ENCODE measurements around the gene SLAMF1.

SLAMF1 gene

DNA sequence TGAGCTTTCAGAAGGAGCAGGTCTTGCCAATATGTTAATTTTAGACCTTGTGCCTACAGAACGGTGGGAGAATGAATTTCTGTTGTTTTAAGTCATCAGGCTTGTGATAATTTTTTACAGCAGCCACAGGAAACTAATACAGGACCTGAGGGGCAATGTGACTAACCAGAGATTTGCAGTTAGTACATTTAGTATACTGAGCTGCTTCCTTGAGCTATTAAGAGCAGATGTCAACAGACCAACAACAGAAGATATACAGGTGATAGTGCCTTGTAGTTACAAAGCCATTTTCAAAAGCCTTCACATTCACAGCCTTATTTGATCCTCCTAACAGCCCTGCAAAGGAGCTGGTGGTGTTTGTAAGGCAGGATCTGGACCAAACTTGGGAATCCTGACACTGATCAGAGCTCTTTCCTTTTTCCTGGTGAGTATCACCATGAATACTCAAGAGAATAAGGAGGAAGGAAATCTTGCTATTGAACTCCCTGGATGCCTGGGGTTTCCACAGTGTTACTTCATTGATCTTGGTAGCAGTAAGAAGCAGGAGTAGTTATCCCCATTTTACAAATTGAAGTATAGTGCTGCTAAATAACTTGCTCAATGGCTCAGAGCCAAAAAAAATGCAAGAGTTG lies 4.7 kb upstream of the SLAMF1 start:
- H3K9me3 ChIP-seq (ENCODE audit: control insufficient read depth in 2 of 2, low read length in 2 of 2): no peaks in the 10 kb centered on the region
- peaks cover 2% of the 10 kb centered on the region for H3K4me1 ChIP-seq (ENCODE audit: control insufficient read depth, insufficient read depth, low read length)
- no peak overlapping the region for H3K9ac ChIP-seq (ENCODE audit: low read length in 2 of 2)

DNA sequence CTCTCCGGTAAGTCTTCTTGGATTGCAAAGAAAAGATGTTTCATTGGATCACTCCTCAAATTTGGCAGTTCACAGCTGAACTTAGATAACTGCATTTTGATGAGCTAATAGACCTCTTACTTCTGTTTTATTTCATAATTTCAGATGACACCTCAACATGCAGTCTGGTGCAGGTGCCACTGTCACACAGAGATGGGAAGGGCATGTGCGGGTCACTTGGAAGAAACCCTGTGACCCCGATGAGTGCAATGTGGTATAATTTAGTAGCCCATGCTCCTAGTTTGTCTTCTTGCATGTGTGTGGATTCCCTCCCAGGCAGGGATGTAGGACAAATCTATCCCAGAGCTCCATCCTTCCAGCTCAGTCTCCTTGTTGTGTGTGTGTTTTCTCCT lies 481 bp upstream of the SLAMF1 start:
- H3K36me3 ChIP-seq (ENCODE audit: control insufficient read depth in 2 of 2, insufficient read depth in 2 of 2, low read length in 2 of 2): no peaks in the 10 kb centered on the region
- no peaks in the 10 kb centered on the region for H3K9me3 ChIP-seq (ENCODE audit: control insufficient read depth in 2 of 2, low read length in 2 of 2)
- H3K4me3 ChIP-seq (ENCODE audit: low read length in 2 of 2): no peak overlapping the region
- H3K27ac ChIP-seq (ENCODE audit: low read length): no peak overlapping the region
- no peak overlapping the region for H3K9ac ChIP-seq (ENCODE audit: low read length in 2 of 2)
- peaks cover 2% of the 10 kb centered on the region for H3K4me1 ChIP-seq (ENCODE audit: control insufficient read depth, insufficient read depth, low read length)
- H3K27me3 ChIP-seq (ENCODE audit: control insufficient read depth in 1 of 2, insufficient read depth in 2 of 2, low read length in 2 of 2): peaks cover 0 to 2% of the 10 kb centered on the region in 2 donors

More for the DNA sequence above, 4.7 kb upstream of the SLAMF1 start:
- Histone ChIP-seq H3K27ac (ENCODE audit: low read length) (no peak overlapping the region), H3K36me3 (ENCODE audit: control insufficient read depth in 2 of 2, insufficient read depth in 2 of 2, low read length in 2 of 2) (no peaks in the 10 kb centered on the region), H3K4me3 (ENCODE audit: low read length in 2 of 2) (no peak overlapping the region), H3K27me3 (ENCODE audit: control insufficient read depth in 1 of 2, insufficient read depth in 2 of 2, low read length in 2 of 2) (peaks cover 0 to 2% of the 10 kb centered on the region in 2 donors)

DNA sequence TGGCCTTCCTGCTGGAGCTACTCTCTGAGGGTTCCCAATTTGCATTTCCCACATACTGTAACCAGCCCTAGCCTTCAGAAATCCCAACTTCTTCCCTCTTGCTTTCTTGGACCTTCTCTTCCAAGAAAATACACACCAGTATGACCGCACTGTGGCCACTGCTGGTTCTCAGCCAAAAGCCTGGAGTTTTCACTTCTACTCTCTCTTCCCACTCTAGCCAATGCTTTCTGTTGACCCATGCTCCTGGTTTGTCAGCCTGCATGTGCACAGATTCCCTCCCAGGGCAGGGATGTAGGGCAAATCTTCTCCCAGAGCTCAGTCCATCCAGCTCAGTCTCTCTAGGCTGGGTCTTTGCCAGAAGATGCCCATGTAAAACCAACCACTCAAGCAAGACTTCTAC lies 664 bp downstream of the SLAMF1 start:
- Histone ChIP-seq H3K4me1 (ENCODE audit: control insufficient read depth, insufficient read depth, low read length) (no peaks in the 10 kb centered on the region), H3K27ac (ENCODE audit: low read length) (no peak overlapping the region), H3K9ac (ENCODE audit: low read length in 2 of 2) (no peak overlapping the region), H3K27me3 (ENCODE audit: control insufficient read depth in 1 of 2, insufficient read depth in 2 of 2, low read length in 2 of 2) (peaks cover 0 to 2% of the 10 kb centered on the region in 2 donors), H3K9me3 (ENCODE audit: control insufficient read depth in 2 of 2, low read length in 2 of 2) (no peaks in the 10 kb centered on the region), H3K36me3 (ENCODE audit: control insufficient read depth in 2 of 2, insufficient read depth in 2 of 2, low read length in 2 of 2) (no peaks in the 10 kb centered on the region), H3K4me3 (ENCODE audit: low read length in 2 of 2) (peak overlapping the region in 1 of 2 donors; percentile 15)

DNA sequence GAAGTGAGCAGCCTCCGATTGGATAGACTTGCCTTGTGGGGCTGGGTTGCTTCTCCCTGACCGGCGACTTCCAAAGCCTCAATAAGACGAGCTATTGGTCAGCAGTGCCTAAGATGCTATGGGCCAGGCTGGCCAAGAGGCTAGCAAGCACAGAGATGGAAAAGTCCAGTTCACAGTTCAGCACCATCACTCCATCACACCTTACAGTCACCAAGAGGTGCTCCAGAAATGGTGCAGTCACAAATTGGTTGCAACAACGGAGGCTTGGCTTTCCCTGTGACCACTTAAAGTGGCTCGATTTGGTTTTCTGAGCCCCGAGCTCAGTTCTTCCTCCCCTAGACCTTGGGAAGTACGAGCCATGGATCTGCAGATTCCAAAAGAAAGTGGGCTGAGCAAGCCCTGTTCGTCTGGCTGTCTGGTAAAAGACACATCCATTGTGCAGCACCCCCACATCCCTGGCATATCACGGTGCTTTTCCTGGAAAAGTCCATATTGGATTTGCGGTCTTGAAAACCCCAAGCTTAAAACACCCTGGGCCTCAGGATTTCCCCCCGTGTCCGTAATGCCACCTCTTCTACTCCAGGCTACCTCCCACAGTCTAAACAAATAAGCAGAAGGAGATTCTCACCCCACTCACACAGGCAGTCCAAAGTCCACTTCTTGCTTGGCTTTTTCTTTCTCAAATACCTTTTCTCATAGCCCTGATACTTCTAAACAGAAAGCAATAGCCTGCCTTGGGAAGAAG lies 1.3 kb downstream of the SLAMF1 start:
- Histone ChIP-seq H3K4me1 (ENCODE audit: control insufficient read depth, insufficient read depth, low read length) (no peaks in the 10 kb centered on the region), H3K27me3 (ENCODE audit: control insufficient read depth in 1 of 2, insufficient read depth in 2 of 2, low read length in 2 of 2) (peaks cover 0 to 2% of the 10 kb centered on the region in 2 donors), H3K27ac (ENCODE audit: low read length) (no peak overlapping the region), H3K9me3 (ENCODE audit: control insufficient read depth in 2 of 2, low read length in 2 of 2) (no peaks in the 10 kb centered on the region), H3K4me3 (ENCODE audit: low read length in 2 of 2) (peak overlapping the region in 1 of 2 donors; percentile 15), H3K9ac (ENCODE audit: low read length in 2 of 2) (no peak overlapping the region), H3K36me3 (ENCODE audit: control insufficient read depth in 2 of 2, insufficient read depth in 2 of 2, low read length in 2 of 2) (no peaks in the 10 kb centered on the region)

DNA sequence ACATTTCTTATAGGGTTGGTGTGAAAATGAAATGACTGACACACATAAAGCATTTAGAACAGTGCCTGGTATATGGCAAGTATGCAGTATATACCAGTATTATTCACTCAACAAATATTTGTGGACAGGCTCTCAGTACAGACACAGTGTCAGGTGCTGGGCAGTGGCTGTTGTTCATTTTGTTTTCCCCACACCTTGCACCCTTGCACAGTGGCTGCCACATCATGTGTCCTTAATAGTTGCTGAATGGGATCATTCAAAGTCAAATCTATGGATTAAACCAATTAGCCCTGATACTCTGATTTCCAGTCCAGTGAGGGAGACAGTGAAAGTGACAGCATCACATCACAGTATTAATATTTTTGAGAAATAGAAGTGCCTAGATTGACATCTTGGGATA lies 2.4 kb downstream of the SLAMF1 start:
- Histone ChIP-seq H3K9ac (ENCODE audit: low read length in 2 of 2) (no peak overlapping the region), H3K36me3 (ENCODE audit: control insufficient read depth in 2 of 2, insufficient read depth in 2 of 2, low read length in 2 of 2) (no peaks in the 10 kb centered on the region), H3K4me1 (ENCODE audit: control insufficient read depth, insufficient read depth, low read length) (no peaks in the 10 kb centered on the region), H3K4me3 (ENCODE audit: low read length in 2 of 2) (no peak overlapping the region), H3K9me3 (ENCODE audit: control insufficient read depth in 2 of 2, low read length in 2 of 2) (no peaks in the 10 kb centered on the region), H3K27me3 (ENCODE audit: control insufficient read depth in 1 of 2, insufficient read depth in 2 of 2, low read length in 2 of 2) (peaks cover 0 to 2% of the 10 kb centered on the region in 2 donors), H3K27ac (ENCODE audit: low read length) (no peak overlapping the region)

DNA sequence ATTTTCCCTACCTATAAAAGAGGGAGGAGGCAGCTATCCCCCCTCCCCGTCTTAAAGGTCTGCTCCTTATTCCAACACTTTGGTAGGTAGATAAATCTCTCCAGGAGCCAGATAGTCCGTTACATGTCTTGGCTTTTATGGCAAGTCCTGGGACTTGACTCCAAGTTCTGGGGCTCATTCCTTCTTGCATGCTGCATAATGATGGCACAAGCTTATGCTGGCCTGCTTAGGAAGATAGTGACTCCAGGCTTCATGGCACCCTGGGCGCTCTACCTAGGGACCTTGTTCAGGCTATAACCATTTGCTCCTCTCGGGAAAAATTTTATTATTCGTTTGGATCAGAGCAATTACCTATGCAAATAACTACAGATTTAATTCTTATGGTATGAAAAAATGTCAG lies 3.7 kb downstream of the SLAMF1 start:
- no peaks in the 10 kb centered on the region for H3K36me3 ChIP-seq (ENCODE audit: control insufficient read depth in 2 of 2, insufficient read depth in 2 of 2, low read length in 2 of 2)
- peaks cover 0 to 2% of the 10 kb centered on the region in 2 donors for H3K27me3 ChIP-seq (ENCODE audit: control insufficient read depth in 1 of 2, insufficient read depth in 2 of 2, low read length in 2 of 2)
- no peaks in the 10 kb centered on the region for H3K9me3 ChIP-seq (ENCODE audit: control insufficient read depth in 2 of 2, low read length in 2 of 2)
- no peak overlapping the region for H3K27ac ChIP-seq (ENCODE audit: low read length)
- H3K4me1 ChIP-seq (ENCODE audit: control insufficient read depth, insufficient read depth, low read length): no peaks in the 10 kb centered on the region
- no peak overlapping the region for H3K9ac ChIP-seq (ENCODE audit: low read length in 2 of 2)
- H3K4me3 ChIP-seq (ENCODE audit: low read length in 2 of 2): no peak overlapping the region

DNA sequence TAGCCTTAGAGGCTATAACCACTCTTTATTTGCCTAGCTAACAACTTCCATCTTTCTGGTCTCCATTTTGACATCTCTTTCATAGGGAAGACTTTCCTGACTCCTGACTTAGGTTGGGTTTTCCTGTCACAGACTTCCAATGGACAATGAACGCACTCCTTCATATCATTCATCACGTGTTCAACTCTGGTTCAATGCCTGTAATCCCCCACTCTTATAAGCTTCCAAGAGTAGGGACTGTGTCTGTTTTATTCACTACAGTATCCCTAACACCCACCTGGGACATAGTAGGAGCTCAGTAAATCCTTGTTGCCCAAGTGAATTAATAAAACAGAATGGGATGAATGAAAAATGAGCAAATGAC lies 4.6 kb downstream of the SLAMF1 start:
- Histone ChIP-seq H3K4me3 (ENCODE audit: low read length in 2 of 2) (no peak overlapping the region), H3K4me1 (ENCODE audit: control insufficient read depth, insufficient read depth, low read length) (no peaks in the 10 kb centered on the region), H3K9me3 (ENCODE audit: control insufficient read depth in 2 of 2, low read length in 2 of 2) (no peaks in the 10 kb centered on the region), H3K36me3 (ENCODE audit: control insufficient read depth in 2 of 2, insufficient read depth in 2 of 2, low read length in 2 of 2) (no peaks in the 10 kb centered on the region), H3K27ac (ENCODE audit: low read length) (no peak overlapping the region), H3K9ac (ENCODE audit: low read length in 2 of 2) (no peak overlapping the region), H3K27me3 (ENCODE audit: control insufficient read depth in 1 of 2, insufficient read depth in 2 of 2, low read length in 2 of 2) (peaks cover 0 to under 1% of the 10 kb centered on the region in 2 donors)

DNA sequence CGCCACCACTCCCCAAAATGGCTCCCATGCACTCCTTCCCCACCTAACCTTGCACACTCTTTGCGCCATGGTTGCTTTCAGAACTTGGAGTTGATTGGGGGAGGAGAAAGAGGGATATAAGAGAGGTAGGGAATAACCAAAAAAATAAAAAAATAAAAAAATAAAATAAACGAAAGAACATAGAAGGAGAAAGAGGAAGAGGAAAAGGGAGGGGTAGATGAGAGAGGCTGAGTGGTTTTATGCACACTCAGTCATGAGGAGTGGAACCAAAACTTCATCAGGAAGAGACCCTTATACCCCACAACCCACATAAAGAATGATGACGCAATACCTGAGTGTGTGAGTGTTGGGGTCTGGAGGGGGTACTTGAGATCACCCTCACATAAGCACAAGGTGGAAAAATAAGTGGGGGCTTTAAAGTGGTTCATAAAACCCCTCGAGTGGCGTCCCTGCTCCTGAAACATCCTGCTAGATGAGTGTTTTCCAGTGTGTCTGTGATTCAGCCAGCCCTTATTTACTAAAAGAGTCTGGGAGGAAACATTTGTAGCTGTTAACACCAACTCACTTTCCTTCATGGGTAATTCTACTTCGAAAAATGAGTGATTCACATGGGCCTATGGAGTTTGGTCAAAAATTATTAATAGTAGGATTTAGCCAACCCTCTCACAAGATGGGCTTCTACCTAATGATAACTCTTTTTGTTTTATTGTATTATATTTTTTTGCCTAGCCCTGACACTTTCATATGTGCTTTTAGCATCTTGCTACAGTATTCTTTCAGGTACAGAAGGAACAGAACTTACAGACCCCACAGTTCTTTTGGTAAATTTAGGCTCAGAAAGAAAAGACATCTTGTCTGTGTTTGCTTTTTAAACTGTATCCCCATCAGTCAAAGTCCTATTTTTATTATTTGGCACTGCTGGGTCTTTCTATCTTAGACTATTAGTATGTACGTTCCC lies 5.2 kb downstream of the SLAMF1 start:
- no peaks in the 10 kb centered on the region for H3K27me3 ChIP-seq (ENCODE audit: control insufficient read depth in 1 of 2, insufficient read depth in 2 of 2, low read length in 2 of 2)
- H3K4me1 ChIP-seq (ENCODE audit: control insufficient read depth, insufficient read depth, low read length): no peaks in the 10 kb centered on the region
- no peak overlapping the region for H3K9ac ChIP-seq (ENCODE audit: low read length in 2 of 2)
- no peak overlapping the region for H3K27ac ChIP-seq (ENCODE audit: low read length)
- no peak overlapping the region for H3K4me3 ChIP-seq (ENCODE audit: low read length in 2 of 2)
- no peaks in the 10 kb centered on the region for H3K9me3 ChIP-seq (ENCODE audit: control insufficient read depth in 2 of 2, low read length in 2 of 2)
- H3K36me3 ChIP-seq (ENCODE audit: control insufficient read depth in 2 of 2, insufficient read depth in 2 of 2, low read length in 2 of 2): no peaks in the 10 kb centered on the region

DNA sequence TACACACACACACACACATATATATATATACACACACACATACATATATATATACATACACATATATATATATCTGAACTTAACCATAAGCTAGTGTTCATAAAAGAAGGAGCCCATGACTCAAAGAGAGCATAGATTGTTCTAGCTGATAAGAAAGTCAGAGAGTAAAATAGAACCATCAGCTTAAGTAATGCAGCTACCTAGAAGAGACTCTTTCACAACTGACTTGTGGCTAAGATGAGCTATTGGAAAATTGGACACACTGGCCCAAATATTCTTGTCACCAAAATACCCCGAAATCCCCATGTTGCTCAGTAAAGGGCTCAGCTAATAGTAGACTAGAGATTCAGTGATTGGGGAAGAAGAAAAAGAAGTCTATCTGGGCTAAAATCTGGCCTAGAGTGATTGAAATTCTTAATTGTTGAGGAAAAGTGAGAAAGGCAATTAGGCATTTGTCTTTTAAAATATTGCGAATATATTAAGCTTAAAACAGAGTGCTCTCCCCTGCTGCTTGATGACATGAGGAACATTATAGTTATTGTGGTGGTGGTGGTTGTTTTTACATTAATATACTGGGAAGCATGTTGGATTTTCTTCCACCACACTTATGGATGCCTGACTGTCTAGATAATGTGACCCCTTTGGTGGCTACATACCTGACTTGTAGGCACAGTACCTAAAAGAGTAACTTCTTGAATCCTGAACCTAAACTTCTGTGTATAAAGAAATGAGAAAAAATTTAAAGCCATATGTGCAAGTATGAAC lies 6.3 kb downstream of the SLAMF1 start:
- H3K36me3 ChIP-seq (ENCODE audit: control insufficient read depth in 2 of 2, insufficient read depth in 2 of 2, low read length in 2 of 2): no peaks in the 10 kb centered on the region
- no peak overlapping the region for H3K27ac ChIP-seq (ENCODE audit: low read length)
- H3K9me3 ChIP-seq (ENCODE audit: control insufficient read depth in 2 of 2, low read length in 2 of 2): no peaks in the 10 kb centered on the region
- H3K4me3 ChIP-seq (ENCODE audit: low read length in 2 of 2): no peak overlapping the region
- no peak overlapping the region for H3K9ac ChIP-seq (ENCODE audit: low read length in 2 of 2)
- H3K27me3 ChIP-seq (ENCODE audit: control insufficient read depth in 1 of 2, insufficient read depth in 2 of 2, low read length in 2 of 2): no peaks in the 10 kb centered on the region
- H3K4me1 ChIP-seq (ENCODE audit: control insufficient read depth, insufficient read depth, low read length): no peaks in the 10 kb centered on the region

DNA sequence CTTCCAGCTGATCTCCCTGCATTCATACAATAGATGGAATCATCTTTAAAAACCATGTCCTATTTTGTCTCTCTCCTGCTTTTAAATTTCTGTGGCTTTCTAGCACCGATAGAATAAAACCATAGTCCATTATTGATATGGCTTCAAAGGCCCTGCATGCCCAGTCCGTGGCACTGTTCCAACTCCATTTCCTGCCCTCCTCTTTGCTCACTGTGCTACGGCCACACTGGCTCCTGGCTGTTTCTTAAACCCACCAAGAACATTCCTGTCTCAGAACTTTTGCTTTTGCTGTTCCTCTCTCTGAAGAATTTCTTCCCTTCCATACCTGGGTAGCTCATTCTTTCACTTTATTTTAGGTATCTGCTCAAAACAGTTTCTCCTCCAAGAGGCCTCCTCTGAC lies 7.2 kb downstream of the SLAMF1 start:
- Histone ChIP-seq H3K27ac (ENCODE audit: low read length) (no peak overlapping the region), H3K36me3 (ENCODE audit: control insufficient read depth in 2 of 2, insufficient read depth in 2 of 2, low read length in 2 of 2) (no peaks in the 10 kb centered on the region), H3K4me3 (ENCODE audit: low read length in 2 of 2) (no peak overlapping the region), H3K27me3 (ENCODE audit: control insufficient read depth in 1 of 2, insufficient read depth in 2 of 2, low read length in 2 of 2) (no peaks in the 10 kb centered on the region), H3K9ac (ENCODE audit: low read length in 2 of 2) (no peak overlapping the region), H3K4me1 (ENCODE audit: control insufficient read depth, insufficient read depth, low read length) (no peaks in the 10 kb centered on the region), H3K9me3 (ENCODE audit: control insufficient read depth in 2 of 2, low read length in 2 of 2) (no peaks in the 10 kb centered on the region)
